Caco-2 (cell line): Measurements from ENCODE around the gene FLAD1. TPM values are rescaled to one million over a fixed set of nuclear protein-coding genes. Genes with fewer than 3 reads are reported as not detected.

ENCODE experiments used
- BruUV-seq: library from RNA; stranded (reverse); fragments of 400-500 nt; replicated peaks from 2 replicates; lab custom pipeline; 2021; lab: Mats Ljungman, UMichigan
- CTCF ChIA-PET: fragments of 300-600 bp; sonication (Branson Sonifier 250); formaldehyde crosslinking; loops from one replicate; lab custom pipeline; 2022; ENCODE audit warnings: antibody characterized with exemption; lab: Charles Lee
- POLR2A ChIA-PET: fragments of 300-600 bp; sonication (Branson Sonifier 250); formaldehyde crosslinking; loops from one replicate; lab custom pipeline; 2022; ENCODE audit warnings: antibody characterized with exemption; lab: Charles Lee
- DNase-seq, 2 experiments: peaks; one replicate each; pipeline versions ENCODE4 v3.0.0 to v3.0.0-alpha.2; 2020 to 2022
- H3K27me3 ChIP-seq: replicated peaks from 2 replicates; pipeline ENCODE4 v1.6.0; 2011; ENCODE audit warnings: low read length; ENCODE audit not compliant: control insufficient read depth, insufficient read depth
- H3K36me3 ChIP-seq: 2 replicates; pipeline ENCODE4 v1.5.1; 2011; ENCODE audit warnings: low read length; ENCODE audit not compliant: control insufficient read depth, insufficient read depth
- H3K4me1 ChIP-seq: fragments of 250-450 bp; sonication (Bioruptor Pico); 2 replicates; pipeline ENCODE4 v1.5.1; 2020; ENCODE audit warnings: mild to moderate bottlenecking
- H3K4me3 ChIP-seq: 2 replicates; pipeline ENCODE4 v1.5.1; 2011; ENCODE audit warnings: low read depth, mild to moderate bottlenecking, control low read depth, low read length
- H3K9me3 ChIP-seq: fragments of 250-450 bp; sonication (Bioruptor Pico); 2 replicates; pipeline ENCODE4 v1.5.1; 2020; ENCODE audit warnings: mild to moderate bottlenecking, moderate library complexity
- H3K27ac Mint-ChIP-seq: one replicate; pipeline ENCODE4 v1.8.0; 2022; ENCODE audit warnings: mixed read lengths; ENCODE audit not compliant: unreplicated experiment
- H3K27me3 Mint-ChIP-seq: one replicate; pipeline ENCODE4 v1.8.0; 2022; ENCODE audit warnings: mixed read lengths; ENCODE audit not compliant: insufficient read depth, unreplicated experiment
- H3K36me3 Mint-ChIP-seq: one replicate; pipeline ENCODE4 v1.8.0; 2022; ENCODE audit warnings: mild to moderate bottlenecking, mixed read lengths; ENCODE audit not compliant: insufficient read depth, unreplicated experiment
- H3K4me1 Mint-ChIP-seq: one replicate; pipeline ENCODE4 v1.8.0; 2022; ENCODE audit warnings: low read depth, mixed read lengths; ENCODE audit not compliant: unreplicated experiment
- H3K4me3 Mint-ChIP-seq: one replicate; pipeline ENCODE4 v1.8.0; 2022; ENCODE audit warnings: mild to moderate bottlenecking, moderate library complexity, mixed read lengths; ENCODE audit not compliant: unreplicated experiment
- H3K9me3 Mint-ChIP-seq: one replicate; pipeline ENCODE4 v1.8.0; 2022; ENCODE audit warnings: mixed read lengths; ENCODE audit not compliant: unreplicated experiment
- CTCF ChIP-seq, 2 experiments: fragments of 200-600 bp in 1 of 2; IDR thresholded peaks; 1 replicate in 1 of 2; 2 replicates in 1 of 2; pipeline versions ENCODE4 v1.5.1 to v1.8.0; 2011 to 2022; ENCODE audit warnings: antibody characterized with exemption in 1 of 2, control low read depth in 1 of 2, inconsistent platforms in 1 of 2, low read depth in 1 of 2, low read length in 1 of 2, mild to moderate bottlenecking in 1 of 2, moderate library complexity in 1 of 2; ENCODE audit not compliant: insufficient read depth in 1 of 2, severe bottlenecking in 1 of 2, unreplicated experiment in 1 of 2
- intact Hi-C: fragments of 100-400 bp; cut with micrococcal nuclease; formaldehyde crosslinking; loops from one replicate; pipeline ENCODE4 v1.10.0; 2022; ENCODE audit not compliant: unreplicated experiment
- total RNA-seq: library from RNA; stranded (reverse); gene quantifications from 2 replicates; pipeline ENCODE4 v1.2.3, GENCODE V29; 2022

The FLAD1 gene
- total RNA-seq, 1 experiment from 2014 or later, result 51.3 TPM

- ChIA-PET CTCF (interaction anchor here (1.1 kb wide), 1 partner anchor 9 kb away, joined by 3 read pairs; the partner anchor contains the start of gene PBXIP1), POLR2A (interaction anchor here (0.7 kb wide), 1 partner anchor 75 kb away, joined by 4 read pairs; no protein-coding TSS in a partner anchor)
- TF ChIP-seq CTCF (IDR thresholded peaks at IDR 0.05; ENCODE audit: insufficient read depth in 1 of 2, low read depth in 1 of 2, low read length in 1 of 2, severe bottlenecking in 1 of 2, unreplicated experiment in 1 of 2), result no peak
- no peak for DNase-seq
- H3K9me3 Mint-ChIP-seq, result no peaks in the 10 kb centered on the region
- H3K27ac Mint-ChIP-seq, result no peak overlapping the region
- Histone ChIP-seq H3K27me3 (no peaks in the 10 kb centered on the region), H3K4me1 (peaks cover 13% of the 10 kb centered on the region), H3K36me3 (no peaks in the 10 kb centered on the region), H3K4me3 (no peak overlapping the region), H3K9me3 (no peaks in the 10 kb centered on the region)
- H3K4me1 Mint-ChIP-seq, result peaks cover 14% of the 10 kb centered on the region
- no peaks in the 10 kb centered on the region for H3K27me3 Mint-ChIP-seq
- no peaks in the 10 kb centered on the region for H3K36me3 Mint-ChIP-seq
- intact Hi-C loops, result loop anchor here (2.0 kb wide), 1 partner anchor 39 kb away; no protein-coding TSS in a partner anchor
- H3K4me3 Mint-ChIP-seq, result no peak overlapping the region
- no TSS peak for BruUV-seq
Measured at GRCh38 chr1:154945962-154946850, 36.9 kb upstream of the FLAD1 start.

- CTCF ChIA-PET, result interaction anchor here (0.7 kb wide), 1 partner anchor 8 kb away, joined by 3 read pairs; no protein-coding TSS in a partner anchor
- intact Hi-C loops, result no loop called here
- peaks cover 14% of the 10 kb centered on the region for H3K4me1 Mint-ChIP-seq
Measured at GRCh38 chr1:154948079-154948478, 35.1 kb upstream of the FLAD1 start.

More at GRCh38 chr1:154948079-154948478, 35.1 kb upstream of the FLAD1 start:
- Histone ChIP-seq H3K4me3 (no peak overlapping the region), H3K9me3 (no peaks in the 10 kb centered on the region), H3K36me3 (no peaks in the 10 kb centered on the region), H3K27me3 (no peaks in the 10 kb centered on the region), H3K4me1 (peaks cover 13% of the 10 kb centered on the region)
- TF ChIP-seq CTCF (IDR thresholded peaks at IDR 0.05; ENCODE audit: insufficient read depth in 1 of 2, low read depth in 1 of 2, low read length in 1 of 2, severe bottlenecking in 1 of 2, unreplicated experiment in 1 of 2), result no peak
- Mint-ChIP-seq H3K4me3 (no peak overlapping the region), H3K27me3 (no peaks in the 10 kb centered on the region), H3K36me3 (no peaks in the 10 kb centered on the region), H3K27ac (no peak overlapping the region), H3K9me3 (no peaks in the 10 kb centered on the region)
- no TSS peak for BruUV-seq
- no peak for DNase-seq
- POLR2A ChIA-PET, result no interaction called here
